Mesenchymal stem cell (in vitro differentiated cells and primary cell): ENCODE results near the gene SCYL1. TPM values are rescaled to one million over a fixed set of nuclear protein-coding genes. Genes with fewer than 3 reads are reported as not detected.
A peak's percentile ranks its signal among the peaks of the same experiment; 100 is the strongest.

Experiments
- DNase-seq: peaks from one replicate; pipeline ENCODE4 v3.0.0-alpha.2; 2013
- H2AFZ ChIP-seq: one replicate; pipeline ENCODE4 v1.6.1; 2013; ENCODE audit warnings: low read depth, mild to moderate bottlenecking, control low read depth, inconsistent platforms, low read length, moderate library complexity
- H2AK5ac ChIP-seq: 2 replicates; pipeline ENCODE4 v1.6.1; 2013; ENCODE audit warnings: low read length, moderate library complexity, mild to moderate bottlenecking, inconsistent platforms; ENCODE audit not compliant: severe bottlenecking
- H2BK120ac ChIP-seq: one replicate; pipeline ENCODE4 v1.6.1; 2013; ENCODE audit warnings: low read depth, mild to moderate bottlenecking, inconsistent platforms, low read length, moderate library complexity
- H2BK12ac ChIP-seq, 2 experiments: one replicate each; pipeline ENCODE4 v1.6.1; 2013; ENCODE audit warnings: inconsistent platforms in 2 of 2, low read length in 2 of 2, mild to moderate bottlenecking in 2 of 2, moderate library complexity in 2 of 2, control low read depth in 1 of 2
- H2BK15ac ChIP-seq: one replicate; pipeline ENCODE4 v1.6.1; 2013; ENCODE audit warnings: mild to moderate bottlenecking, low read depth, inconsistent platforms; ENCODE audit not compliant: poor library complexity, severe bottlenecking
- H2BK5ac ChIP-seq: 2 replicates; pipeline ENCODE4 v1.6.1; 2013; ENCODE audit warnings: low read depth, mild to moderate bottlenecking, low read length, control low read depth, inconsistent platforms; ENCODE audit not compliant: poor library complexity, severe bottlenecking
- H3K14ac ChIP-seq, 2 experiments: one replicate each; pipeline ENCODE4 v1.6.1; 2013; ENCODE audit warnings: inconsistent platforms in 2 of 2, low read length in 2 of 2, control low read depth in 1 of 2, mild to moderate bottlenecking in 1 of 2, moderate library complexity in 1 of 2
- H3K18ac ChIP-seq, 2 experiments: one replicate each; pipeline ENCODE4 v1.6.1; 2013; ENCODE audit warnings: inconsistent platforms in 2 of 2, low read length in 2 of 2, control low read depth in 1 of 2, low read depth in 1 of 2, mild to moderate bottlenecking in 1 of 2
- H3K23ac ChIP-seq, 2 experiments: one replicate each; pipeline ENCODE4 v1.6.1; 2013; ENCODE audit warnings: inconsistent platforms in 2 of 2, low read length in 2 of 2, mild to moderate bottlenecking in 2 of 2, moderate library complexity in 2 of 2, control low read depth in 1 of 2
- H3K27ac ChIP-seq: 2 replicates; pipeline ENCODE4 v1.5.1; 2013; ENCODE audit warnings: mild to moderate bottlenecking, moderate library complexity, low read length, control low read depth, inconsistent platforms; ENCODE audit not compliant: poor library complexity, severe bottlenecking
- H3K27me3 ChIP-seq, 2 experiments: 2 replicates each; pipeline versions ENCODE4 v1.6.1 to v1.7.0; 2013; ENCODE audit warnings: low read length in 2 of 2, mild to moderate bottlenecking in 2 of 2, moderate library complexity in 2 of 2, control low read depth in 1 of 2, inconsistent platforms in 1 of 2; ENCODE audit not compliant: control insufficient read depth in 1 of 2, insufficient read depth in 1 of 2
- H3K36me3 ChIP-seq, 2 experiments: 2 replicates each; pipeline versions ENCODE4 v1.6.1 to v1.7.0; 2013; ENCODE audit warnings: low read length in 2 of 2, control low read depth in 1 of 2, inconsistent platforms in 1 of 2, low read depth in 1 of 2, mild to moderate bottlenecking in 1 of 2; ENCODE audit not compliant: insufficient read depth in 2 of 2, control insufficient read depth in 1 of 2
- H3K4ac ChIP-seq, 2 experiments: one replicate each; pipeline ENCODE4 v1.6.1; 2013; ENCODE audit warnings: inconsistent platforms in 2 of 2, low read length in 2 of 2, mild to moderate bottlenecking in 2 of 2, moderate library complexity in 2 of 2, control low read depth in 1 of 2, low read depth in 1 of 2
- H3K4me1 ChIP-seq: 2 replicates; pipeline ENCODE4 v1.6.1; 2013; ENCODE audit warnings: low read depth, low read length, control low read depth; ENCODE audit not compliant: control insufficient read depth, insufficient read depth
- H3K4me2 ChIP-seq: 2 replicates; pipeline ENCODE4 v1.6.1; 2013; ENCODE audit warnings: low read length, mild to moderate bottlenecking, inconsistent platforms; ENCODE audit not compliant: poor library complexity, severe bottlenecking
- H3K4me3 ChIP-seq, 2 experiments: 2 replicates each; pipeline versions ENCODE4 v1.5.1 to v1.7.0; 2013; ENCODE audit warnings: low read length in 2 of 2, mild to moderate bottlenecking in 2 of 2, control low read depth in 1 of 2, low read depth in 1 of 2; ENCODE audit not compliant: insufficient read depth in 1 of 2
- H3K79me1 ChIP-seq: replicated peaks from 2 replicates; pipeline ENCODE4 v1.6.1; 2013; ENCODE audit warnings: mild to moderate bottlenecking, control low read depth, low read length, inconsistent platforms; ENCODE audit not compliant: poor library complexity, severe bottlenecking
- H3K9ac ChIP-seq: 2 replicates; pipeline ENCODE4 v1.7.0; 2013; ENCODE audit warnings: mild to moderate bottlenecking, low read length, moderate library complexity
- H3K9me3 ChIP-seq: 2 replicates; pipeline ENCODE4 v1.7.0; 2013; ENCODE audit warnings: mild to moderate bottlenecking, low read length; ENCODE audit not compliant: control insufficient read depth
- H4K8ac ChIP-seq: one replicate; pipeline ENCODE4 v1.6.1; 2013; ENCODE audit warnings: inconsistent platforms, mild to moderate bottlenecking, low read length, moderate library complexity
- H4K91ac ChIP-seq: one replicate; pipeline ENCODE4 v1.6.1; 2013; ENCODE audit warnings: mild to moderate bottlenecking, low read length, inconsistent platforms
- WGBS: methylation state at CpG from one replicate; pipeline ENCODE4 v1.1.7; 2013; ENCODE audit warnings: mixed read lengths; 5-methylcytosine and 5-hydroxymethylcytosine counted together
- small RNA-seq: library from polyadenylated mRNA; stranded (forward); fragments of <200 nt; extraction: miRNeasy Mini kit (QIAGEN cat#:217004); gene quantifications from one replicate; pipeline ENCODE3, GENCODE V24; 2013; ENCODE audit warnings: low read depth

The SCYL1 gene

GRCh38 chr11:65585396-65586246 is 60.7 kb downstream of the SCYL1 start:
- Histone ChIP-seq H4K91ac (no peak overlapping the region), H2BK15ac (no peak overlapping the region), H3K4ac (no peak overlapping the region), H2AK5ac (no peak overlapping the region), H2BK12ac (no peak overlapping the region), H3K18ac (no peak overlapping the region), H3K9me3 (no peaks in the 10 kb centered on the region), H2BK5ac (no peak overlapping the region), H2BK120ac (no peak overlapping the region), H3K4me2 (no peak overlapping the region), H3K9ac (no peak overlapping the region), H2AFZ (no peak overlapping the region), H3K27ac (no peak overlapping the region), H3K4me3 (no peak overlapping the region), H3K4me1 (peaks cover 26% of the 10 kb centered on the region), H3K79me1 (peaks cover 17% of the 10 kb centered on the region), H3K36me3 (peaks cover 62 to 65% of the 10 kb centered on the region in 2 experiments), H4K8ac (no peak overlapping the region), H3K23ac (no peak overlapping the region), H3K27me3 (no peaks in the 10 kb centered on the region), H3K14ac (no peak overlapping the region)
- DNase-seq, result no peak
- WGBS, result 81% methylated on average over 50 of the region's 51 CpGs

- H2BK15ac ChIP-seq, result no peak overlapping the region
- H3K4me3 ChIP-seq, result no peak overlapping the region
- 85% methylated on average over 4 of the region's 4 CpGs for WGBS
- H3K14ac ChIP-seq, result no peak overlapping the region
- peaks cover 59% of the 10 kb centered on the region in 2 experiments for H3K36me3 ChIP-seq
- peak overlapping the region; percentile 2 to 69 for H2BK12ac ChIP-seq
- no peak overlapping the region for H4K8ac ChIP-seq
- H3K27me3 ChIP-seq, result no peaks in the 10 kb centered on the region
- no peak overlapping the region for H3K27ac ChIP-seq
- no peaks in the 10 kb centered on the region for H3K9me3 ChIP-seq
- H2AK5ac ChIP-seq, result no peak overlapping the region
- peak overlapping the region in 1 of 2 experiments; percentile 37 for H3K18ac ChIP-seq
- no peak overlapping the region for H3K4me2 ChIP-seq
- H3K4ac ChIP-seq, result no peak overlapping the region
- no peak overlapping the region for H3K9ac ChIP-seq
- no peak overlapping the region for H4K91ac ChIP-seq
- H2BK120ac ChIP-seq, result no peak overlapping the region
- H3K4me1 ChIP-seq, result peaks cover 26% of the 10 kb centered on the region
- H3K79me1 ChIP-seq, result peaks cover 17% of the 10 kb centered on the region
- H2AFZ ChIP-seq, result no peak overlapping the region
- DNase-seq, result no peak
- no peak overlapping the region for H3K23ac ChIP-seq
- no peak overlapping the region for H2BK5ac ChIP-seq
Measured at GRCh38 chr11:65586247-65586630, 61.4 kb downstream of the SCYL1 start.

- H2BK120ac ChIP-seq, result no peak overlapping the region
- DNase-seq, result peak; percentile 51
- no peak overlapping the region for H3K4ac ChIP-seq
- H2AFZ ChIP-seq, result no peak overlapping the region
- peak overlapping the region; percentile 2 for H4K91ac ChIP-seq
- no peak overlapping the region for H2AK5ac ChIP-seq
- no peak overlapping the region for H3K27ac ChIP-seq
- H2BK12ac ChIP-seq, result peak overlapping the region; percentile 45 to 69
- peak overlapping the region in 1 of 2 experiments; percentile 1 for H3K23ac ChIP-seq
- 76% methylated on average over 2 of the region's 2 CpGs for WGBS
- peak overlapping the region in 1 of 2 experiments; percentile 26 for H3K4me3 ChIP-seq
- no peaks in the 10 kb centered on the region for H3K27me3 ChIP-seq
- peaks cover 54 to 57% of the 10 kb centered on the region in 2 experiments for H3K36me3 ChIP-seq
- H2BK15ac ChIP-seq, result no peak overlapping the region
- peaks cover 17% of the 10 kb centered on the region for H3K79me1 ChIP-seq
- no peak overlapping the region for H3K14ac ChIP-seq
- peak overlapping the region; percentile 9 for H3K9ac ChIP-seq
- H3K18ac ChIP-seq, result peak overlapping the region in 1 of 2 experiments; percentile 37
- H3K4me1 ChIP-seq, result peaks cover 26% of the 10 kb centered on the region
- no peak overlapping the region for H3K4me2 ChIP-seq
- peak overlapping the region; percentile 24 for H4K8ac ChIP-seq
- no peaks in the 10 kb centered on the region for H3K9me3 ChIP-seq
- no peak overlapping the region for H2BK5ac ChIP-seq
Measured at GRCh38 chr11:65586676-65587075, 61.8 kb downstream of the SCYL1 start.

Small RNAs within 50 kb of the gene (small RNA-seq; reads per million reads assigned to genes)
- not detected for gene AP001362.1
- not detected for gene RF01684
